Stomach (tissue), 4 donors: ENCODE data around the gene SLC25A42.

ENCODE experiments used
- CTCF ChIP-seq, 7 experiments: fragments of 450-650 bp in 4 of 7; fragments of 200-600 bp in 3 of 7; sonication (generic) in 3 of 7; IDR thresholded peaks; one replicate each; pipeline ENCODE4 v1.5.1; 2016 to 2019; ENCODE audit warnings: antibody characterized with exemption in 7 of 7, control low read depth in 2 of 7, mild to moderate bottlenecking in 1 of 7
- EP300 ChIP-seq: sonication (generic); formaldehyde crosslinking; IDR thresholded peaks from one replicate; pipeline ENCODE4 v1.6.1; 2017; ENCODE audit warnings: antibody characterized with exemption
- POLR2A ChIP-seq, 4 donors: fragments of 450-650 bp; IDR thresholded peaks; one replicate each; pipeline ENCODE4 v1.6.1; 2016; ENCODE audit warnings: antibody characterized with exemption in 4 of 4, control low read depth in 2 of 4, mild to moderate bottlenecking in 1 of 4, moderate library complexity in 1 of 4
- POLR2AphosphoS5 ChIP-seq, 3 donors: sonication (generic); formaldehyde crosslinking; IDR thresholded peaks; one replicate each; pipeline ENCODE4 v1.6.1; 2016; ENCODE audit warnings: antibody characterized with exemption in 3 of 3

- TF ChIP-seq POLR2A (IDR thresholded peaks at IDR 0.05) (no peak), CTCF (IDR thresholded peaks at IDR 0.05) (peak in 1 of 7 experiments; percentile 9), POLR2AphosphoS5 (IDR thresholded peaks at IDR 0.05) (no peak), EP300 (no peak)
Measured at GRCh38 chr19:19064098-19064722, 416 bp downstream of the SLC25A42 start.
